ENCODE measurements around the gene PRPSAP1.
"Not testable (repeated sequence)": the region's sequence is repeated elsewhere in the genome, so short reads cannot be mapped to it uniquely, and the experiment has no call there.

PRPSAP1 gene

DNA sequence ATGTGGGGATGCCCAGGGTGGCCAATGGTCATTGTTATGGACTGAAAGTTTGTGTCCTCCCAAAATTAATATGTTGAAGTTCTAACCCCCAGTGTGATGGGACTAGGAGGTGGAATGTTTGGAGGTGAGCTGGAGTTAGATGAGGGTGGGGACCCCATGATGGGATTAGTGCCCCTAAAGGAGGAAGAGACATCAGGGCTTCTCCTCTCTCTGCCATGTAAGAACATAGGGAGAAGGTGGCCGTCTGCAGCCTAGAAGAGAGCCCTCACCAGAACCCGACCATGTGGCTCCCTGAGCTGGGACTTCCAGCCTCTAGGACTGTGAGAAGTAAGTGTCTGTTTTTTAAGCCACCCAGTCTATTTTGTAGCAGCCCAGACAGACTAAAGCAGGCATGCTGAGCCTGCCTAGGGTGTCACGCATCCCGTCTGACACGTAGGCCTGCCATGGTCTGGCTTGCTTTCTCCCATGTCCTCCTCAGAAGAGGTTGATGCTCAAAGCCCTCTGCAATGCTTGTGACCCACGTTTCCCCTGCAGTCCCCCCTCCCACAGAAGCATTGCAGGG is 4.0 kb upstream of the PRPSAP1 start:
- no peak for DNase-seq

DNA sequence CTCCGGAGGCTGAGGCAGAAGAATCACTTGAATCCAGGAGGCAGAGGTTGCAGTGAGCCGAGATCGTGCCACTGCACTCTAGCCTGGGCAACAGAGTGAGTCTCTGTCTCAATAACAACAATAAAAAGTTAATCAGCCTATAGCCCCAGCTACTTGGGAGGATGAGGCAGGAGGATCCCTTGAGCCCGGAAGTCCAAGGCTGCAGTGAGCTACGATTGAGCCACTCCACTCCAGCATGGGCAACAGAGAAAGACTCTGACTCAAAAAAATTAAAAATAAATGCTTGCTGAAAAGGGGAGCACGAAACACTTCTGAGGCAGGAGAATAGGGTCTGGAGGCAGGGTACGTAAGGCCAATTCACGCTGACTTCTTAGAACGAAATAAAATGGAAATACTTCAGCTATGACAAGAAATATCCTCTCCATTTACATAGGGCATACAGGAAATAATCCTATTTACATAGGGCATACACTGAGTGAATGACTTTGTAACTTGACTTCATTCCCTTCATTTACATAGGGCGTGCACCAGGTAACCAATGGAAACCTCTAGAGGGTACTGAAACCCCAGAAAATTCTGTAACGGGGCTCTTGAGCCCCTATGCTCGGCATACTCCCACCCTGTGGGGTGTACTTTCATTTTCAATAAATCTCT is 3.2 kb upstream of the PRPSAP1 start:
- no peak for DNase-seq

DNA sequence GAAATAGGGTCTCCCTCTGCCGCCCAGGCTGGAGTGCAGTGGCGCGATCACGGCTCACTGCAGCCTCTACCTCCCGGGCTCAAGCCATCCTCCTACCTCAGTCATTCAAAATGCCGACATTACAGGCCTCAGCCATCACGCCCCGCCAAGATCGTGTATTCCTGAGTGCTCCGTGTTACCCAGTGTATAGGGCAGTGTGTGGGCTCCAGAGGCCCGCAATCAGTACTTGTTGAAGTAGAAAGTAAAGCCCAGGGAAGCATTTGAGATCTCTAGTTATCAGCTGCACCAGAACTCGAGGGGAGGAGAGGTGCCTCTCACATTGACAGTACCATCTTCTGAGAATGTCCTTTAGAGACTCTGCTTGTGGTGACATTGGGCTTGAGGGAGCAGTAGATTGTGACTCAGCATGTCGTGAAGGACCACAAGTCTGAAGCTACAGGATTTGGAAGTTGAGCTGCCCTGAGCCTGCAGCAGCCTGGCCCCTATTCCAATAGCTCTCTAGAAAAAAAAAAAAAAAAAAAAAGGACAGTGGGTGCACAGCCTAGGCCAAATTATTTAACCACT is 1.1 kb upstream of the PRPSAP1 start:
- no peak for DNase-seq

DNA sequence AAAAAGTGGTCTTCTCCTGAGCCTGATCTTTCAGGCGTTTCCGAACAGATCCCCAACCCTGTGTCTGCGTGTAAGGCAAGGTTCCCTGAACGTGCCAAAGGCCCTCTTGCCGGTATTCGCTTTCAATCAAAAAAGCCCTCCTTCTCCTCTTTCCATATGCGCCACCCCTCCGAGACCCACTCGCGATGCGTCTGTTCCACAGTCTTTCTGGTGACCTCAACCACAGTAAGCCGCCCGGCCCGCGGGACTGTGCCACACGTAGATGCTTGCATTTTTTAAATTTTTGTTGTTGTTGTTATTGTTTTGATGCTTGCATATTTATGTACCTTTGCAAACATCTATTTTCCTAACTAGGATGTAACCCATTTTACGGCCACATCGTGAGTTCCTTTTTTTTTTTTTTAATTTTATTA is 607 bp upstream of the PRPSAP1 start:
- DNase-seq = no peak

DNA sequence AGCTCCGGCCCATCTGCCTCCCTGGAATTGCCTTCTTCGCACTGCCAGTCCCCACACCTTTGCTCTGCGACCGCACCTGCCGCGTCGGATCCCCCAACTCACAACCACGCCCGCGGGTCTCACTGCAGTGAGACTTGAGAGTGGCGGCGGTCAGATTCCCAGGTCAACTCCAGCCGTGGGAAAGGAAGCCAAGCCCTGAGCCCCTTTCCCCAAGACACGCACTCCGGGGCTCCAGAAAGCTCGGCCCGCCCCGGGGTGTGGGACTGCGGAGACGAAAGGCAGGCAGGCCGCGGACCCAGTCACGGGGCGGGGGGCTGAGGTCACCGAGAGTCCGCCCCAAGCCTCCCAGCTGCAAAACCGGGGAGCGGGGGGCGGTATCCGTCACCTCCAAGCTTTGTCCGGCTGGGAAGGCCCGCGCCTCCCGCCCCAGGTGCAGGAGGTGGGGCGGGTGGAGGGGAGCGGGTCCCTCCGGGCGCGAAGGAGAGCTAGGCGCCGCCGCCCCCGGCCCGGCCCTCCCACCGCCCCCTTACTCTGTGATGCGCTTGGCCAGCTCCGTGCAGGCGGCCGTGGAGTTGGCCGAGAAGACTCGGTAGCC is 615 bp downstream of the PRPSAP1 start:
- DNase-seq = no peak

DNA sequence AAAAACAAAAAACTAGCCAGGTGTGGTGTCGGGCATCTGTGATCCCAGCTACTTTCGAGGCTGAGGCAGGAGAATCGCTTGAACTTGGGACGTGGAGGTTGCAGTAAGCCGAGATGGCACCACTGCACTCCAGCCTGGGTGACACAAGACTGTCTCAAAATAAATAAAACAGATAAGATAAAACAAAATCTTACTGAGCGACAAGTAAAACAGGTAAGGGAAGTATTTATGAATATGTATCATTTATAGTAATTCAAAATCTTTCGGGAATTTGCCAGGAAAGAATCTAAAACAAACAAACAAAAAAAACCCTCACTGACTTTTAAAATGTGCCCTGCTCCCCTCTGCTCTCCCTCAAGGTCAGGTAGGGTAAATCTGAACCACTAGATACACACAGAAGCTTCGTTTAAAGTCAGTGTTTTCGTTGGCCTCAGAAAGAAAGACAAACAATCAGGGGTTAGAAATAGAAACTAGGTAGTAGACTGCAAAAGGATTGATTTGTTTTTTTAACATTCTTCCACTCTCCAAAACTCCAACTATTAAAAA is 2.1 kb downstream of the PRPSAP1 start:
- no peak for DNase-seq

DNA sequence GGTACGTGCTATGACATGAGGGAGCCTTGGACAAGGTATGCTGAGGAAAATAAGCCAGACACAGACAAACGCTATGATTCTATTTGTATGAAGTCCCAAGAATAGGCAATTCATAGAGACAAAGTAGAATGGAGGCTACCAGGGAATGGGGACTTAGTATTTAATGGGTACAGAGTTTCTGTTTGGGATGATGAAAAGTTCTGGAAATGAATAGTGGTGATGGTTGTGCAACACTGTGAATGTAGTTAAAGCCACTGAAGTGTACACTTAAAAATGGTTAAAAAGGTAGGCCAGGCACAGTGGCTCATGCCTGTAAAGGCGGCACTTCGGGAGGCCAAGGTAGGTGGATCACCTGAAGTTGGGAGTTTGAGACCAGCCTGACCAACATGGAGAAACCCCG is 3.3 kb downstream of the PRPSAP1 start:
- no peak for DNase-seq

DNA sequence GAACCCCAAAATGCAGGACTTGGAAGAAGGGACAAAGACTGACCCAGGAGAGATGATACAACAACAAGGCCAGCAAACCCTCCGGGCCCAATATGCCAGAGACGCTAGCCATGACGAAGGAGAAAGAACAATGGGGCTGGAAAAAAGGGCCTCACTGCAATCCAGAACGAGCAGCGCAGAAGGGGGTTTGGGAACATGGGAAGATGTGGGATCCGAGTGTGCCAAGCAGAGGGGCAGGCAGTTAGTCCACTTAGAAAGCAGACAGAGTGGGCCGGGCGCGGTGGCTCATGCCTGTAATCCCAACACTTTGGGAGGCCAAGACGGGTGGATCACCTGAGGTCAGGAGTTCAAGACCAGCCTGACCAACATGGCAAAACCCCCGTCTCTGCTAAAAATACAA is 6.8 kb downstream of the PRPSAP1 start:
- not testable (repeated sequence) for DNase-seq

DNA sequence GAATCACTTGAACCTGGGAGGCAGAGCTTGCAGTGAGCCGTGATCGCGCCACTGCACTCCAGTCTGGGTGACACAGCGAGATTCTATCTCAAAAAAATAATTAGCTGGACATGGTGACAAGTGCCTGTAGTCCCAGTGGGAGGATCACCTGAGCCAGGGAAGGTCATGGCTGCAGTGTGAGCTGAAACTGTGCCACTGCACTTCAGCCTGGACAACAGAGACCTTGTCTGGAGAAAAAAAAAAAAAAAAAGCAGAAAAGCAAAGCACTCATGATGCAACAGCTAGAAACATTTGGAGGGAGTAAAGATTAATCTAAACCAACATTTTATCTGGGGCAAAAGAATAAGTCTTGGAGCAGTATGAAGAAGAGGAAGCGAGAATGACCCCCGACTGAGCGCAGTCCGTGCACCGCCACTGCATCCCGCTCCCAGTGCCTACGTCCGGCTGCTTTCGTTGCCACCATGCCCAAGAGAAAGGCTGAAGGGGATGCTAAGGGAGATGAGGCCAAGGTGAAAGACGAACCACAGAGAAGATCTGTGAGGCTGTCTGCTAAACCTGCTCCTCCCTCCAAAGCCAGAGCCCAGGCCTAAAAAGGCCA is 8.2 kb downstream of the PRPSAP1 start:
- no peak for DNase-seq

DNA sequence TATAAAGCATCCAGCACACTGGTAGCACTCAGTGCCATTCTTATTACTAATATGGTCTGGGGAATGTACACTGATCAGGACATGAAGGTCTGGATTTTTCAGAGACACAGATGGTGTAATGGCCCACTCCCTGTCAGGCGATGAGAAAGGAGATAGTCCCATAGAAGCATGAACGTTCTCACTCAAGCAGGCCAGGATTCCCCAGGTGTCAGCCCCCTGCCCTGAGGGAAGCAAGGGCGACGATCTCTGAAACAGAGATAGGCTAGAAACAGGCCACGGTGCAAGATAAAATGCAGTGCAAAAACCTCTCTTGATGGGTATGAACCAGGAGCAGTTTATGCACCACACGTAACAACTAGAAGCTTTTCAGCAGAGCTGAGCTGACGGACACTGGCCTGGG is 10.6 kb downstream of the PRPSAP1 start:
- DNase-seq = no peak

DNA sequence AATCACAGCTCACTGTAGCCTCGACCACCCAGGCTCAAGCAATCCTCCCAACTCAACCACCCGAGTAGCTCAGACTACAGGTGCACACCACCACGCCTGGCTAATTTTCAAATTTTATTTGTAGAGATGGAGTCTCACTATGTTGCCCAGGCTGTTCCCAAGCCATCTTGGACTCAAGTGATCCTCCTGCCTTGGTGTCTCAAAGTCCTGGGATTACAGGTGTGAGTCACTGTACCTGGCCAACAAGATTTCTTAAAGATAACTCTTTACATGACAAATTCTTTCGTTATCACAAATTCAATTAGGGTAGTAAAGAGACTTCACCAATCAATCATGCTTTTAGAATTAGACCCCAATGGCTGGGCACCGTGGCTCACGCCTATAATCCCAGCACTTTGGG is 12.4 kb downstream of the PRPSAP1 start:
- DNase-seq = no peak

DNA sequence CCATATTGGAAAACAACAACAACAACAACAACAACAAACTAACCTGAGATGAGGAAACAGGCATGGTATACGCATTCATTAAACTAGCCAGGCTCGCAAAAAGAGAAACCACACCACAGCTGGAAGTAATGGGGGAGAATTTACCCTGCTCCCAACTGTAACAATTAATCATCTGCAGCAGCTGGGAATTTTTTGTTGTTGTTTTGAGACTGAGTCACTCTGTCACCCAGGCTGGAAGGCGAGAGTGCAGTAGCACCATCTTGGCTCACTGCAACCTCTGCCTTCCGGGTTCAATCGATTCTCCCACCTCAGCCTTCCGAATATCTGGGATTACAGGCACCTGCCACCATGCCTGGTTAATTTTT is 16.3 kb downstream of the PRPSAP1 start:
- no peak for DNase-seq

DNA sequence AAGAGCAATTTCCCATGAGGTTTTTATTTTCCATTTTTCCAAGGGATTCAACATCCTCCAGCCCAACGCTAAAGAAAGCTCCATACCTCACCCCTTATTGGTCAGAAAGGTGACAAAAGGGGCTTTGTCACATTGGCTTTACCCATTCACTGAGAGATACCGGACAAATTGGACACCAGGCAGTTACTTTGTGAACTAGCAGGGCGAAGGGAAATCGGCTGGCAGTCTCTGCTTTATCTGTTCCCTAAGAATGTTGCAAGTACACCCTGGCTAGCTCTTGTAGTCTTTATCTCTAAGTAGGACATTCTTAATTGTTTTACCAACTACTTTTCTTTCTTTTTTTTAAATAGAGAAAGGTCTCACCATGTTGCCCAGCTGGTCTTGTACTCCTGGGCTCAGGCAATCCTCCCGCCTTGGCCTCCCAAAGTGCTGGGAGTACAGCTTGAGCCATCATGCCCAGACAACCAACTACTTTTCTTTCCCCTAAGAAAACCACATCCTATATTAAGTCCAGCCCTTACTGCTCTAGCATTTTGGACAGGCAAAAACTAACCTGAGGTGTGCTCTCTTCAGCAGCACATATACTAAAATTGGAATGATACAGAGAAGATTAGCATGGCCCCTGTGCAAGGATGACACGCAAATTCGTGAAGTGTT is 16.8 kb downstream of the PRPSAP1 start:
- no peak for DNase-seq

DNA sequence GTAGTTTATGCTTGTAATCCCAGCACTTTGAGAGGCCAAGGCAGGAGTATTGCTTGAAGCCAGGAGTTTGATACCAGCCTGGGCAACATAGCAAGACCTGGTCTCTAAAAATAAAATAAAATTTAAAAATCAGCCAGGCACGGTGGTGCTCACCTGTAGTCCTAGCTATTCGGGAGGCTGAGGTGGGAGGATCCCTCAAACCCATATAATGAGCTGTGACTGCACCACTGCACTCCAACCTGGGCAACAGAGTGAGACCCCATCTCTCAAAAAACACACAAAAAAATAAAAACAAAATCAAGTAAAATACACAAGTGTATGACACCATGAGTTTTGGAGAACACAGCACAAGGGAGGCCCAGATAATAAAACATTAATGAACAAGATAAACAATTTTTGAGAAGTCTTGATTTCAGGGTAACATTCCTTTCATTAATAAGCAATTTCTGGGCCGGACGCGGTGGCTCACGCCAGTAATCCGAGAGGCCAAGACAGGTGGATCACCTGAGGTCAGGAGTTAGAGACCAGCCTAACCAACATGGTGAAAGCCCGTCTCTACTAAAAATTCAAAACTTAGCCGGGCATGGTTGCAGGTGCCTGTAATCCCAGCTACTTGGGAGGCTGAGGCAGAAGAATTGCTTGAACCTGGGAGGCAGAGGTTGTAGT is 17.9 kb downstream of the PRPSAP1 start:
- DNase-seq = no peak

DNA sequence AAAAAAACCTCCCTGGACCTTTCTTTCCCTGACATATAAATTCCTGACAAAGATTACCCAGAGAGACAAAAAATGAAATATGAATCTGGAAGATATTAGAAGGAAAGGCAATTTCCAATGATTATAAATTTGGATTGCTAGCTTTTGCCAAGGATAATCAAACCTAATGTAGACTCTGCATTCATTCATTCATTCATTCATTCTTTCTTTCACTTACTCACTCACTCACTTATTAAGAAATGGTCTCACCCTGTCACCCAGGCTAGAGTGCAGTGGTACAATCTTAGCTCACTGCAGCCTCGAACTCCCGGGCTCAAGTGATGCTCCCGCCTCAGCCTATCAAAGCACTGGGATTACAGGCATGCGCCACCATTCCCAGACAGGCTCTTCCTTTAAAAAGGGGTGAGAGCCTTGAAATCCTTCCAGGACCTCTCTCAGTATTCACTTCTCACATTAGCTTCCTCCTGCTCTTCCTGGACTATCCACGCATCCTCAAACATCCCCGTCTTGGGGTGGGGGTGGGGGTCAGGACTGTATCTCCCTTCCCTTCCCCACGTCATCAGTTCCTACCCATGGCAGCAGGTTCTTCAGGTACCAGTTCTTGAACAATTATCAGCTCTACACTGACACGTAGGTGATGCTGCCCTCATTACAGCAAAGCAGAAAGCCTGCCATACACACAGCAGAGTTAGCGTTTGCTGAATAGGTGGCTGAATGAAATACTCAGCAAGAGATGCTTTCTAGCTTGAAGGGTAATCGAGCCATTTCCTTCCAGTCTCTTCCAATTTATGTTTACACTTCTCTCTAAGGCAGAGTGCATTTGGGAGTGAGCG is 19.8 kb downstream of the PRPSAP1 start:
- no peak for DNase-seq

DNA sequence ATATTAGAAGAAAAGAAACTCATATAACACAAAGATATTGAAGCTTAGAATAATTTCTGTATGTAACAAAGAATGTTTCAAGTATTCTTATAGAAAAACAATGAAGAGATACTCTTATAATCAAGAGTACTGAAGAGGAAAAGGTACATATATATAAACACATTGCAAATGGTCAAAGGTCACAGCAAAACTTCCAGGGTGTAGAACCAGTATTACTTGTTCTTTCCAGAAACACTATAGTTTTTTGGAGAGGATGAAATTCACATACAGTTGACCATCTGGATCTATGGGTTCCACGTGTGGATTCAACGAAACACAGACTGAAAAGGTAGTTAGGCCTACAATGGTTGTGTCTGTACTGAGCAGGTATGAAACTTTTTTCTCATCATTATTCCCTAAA is 22.6 kb downstream of the PRPSAP1 start:
- no peak for DNase-seq

DNA sequence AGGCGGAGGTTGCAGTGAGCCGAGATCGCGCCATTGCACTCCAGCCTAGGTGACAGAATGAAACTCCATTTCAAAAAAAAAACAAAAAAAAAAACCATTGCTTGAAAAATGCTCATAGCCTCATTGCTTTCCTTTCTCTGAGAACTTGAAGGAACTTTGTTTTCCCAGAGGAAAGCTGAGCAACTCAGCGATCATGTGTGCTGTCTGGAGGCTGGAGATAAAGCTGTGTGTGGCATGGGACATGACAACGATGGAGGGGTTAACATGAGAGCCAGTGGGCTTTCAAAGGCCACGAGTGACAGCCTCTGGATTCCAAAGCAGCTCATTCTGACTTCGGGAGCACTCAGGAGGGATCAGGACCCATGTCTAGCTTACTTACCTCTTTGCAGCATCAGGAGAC is 24.1 kb downstream of the PRPSAP1 start:
- DNase-seq = no peak

DNA sequence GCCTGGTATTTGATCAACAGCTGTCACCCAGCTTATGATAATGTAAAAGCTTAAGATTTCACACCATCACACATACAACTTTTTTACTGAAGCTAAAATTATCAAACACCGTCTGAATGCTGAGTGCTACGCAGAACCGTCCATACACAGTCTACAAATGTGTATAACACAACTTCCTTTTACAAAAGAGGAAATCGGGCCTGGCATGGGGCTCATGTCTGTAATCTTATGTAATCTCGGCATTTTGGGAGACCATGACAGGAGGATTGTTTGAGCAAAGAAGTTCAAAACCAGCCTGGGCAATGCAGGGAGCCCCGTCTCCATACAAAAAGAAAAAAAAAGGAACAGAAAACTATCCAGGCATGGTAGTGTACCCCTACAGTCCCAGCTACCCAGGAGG is 26.0 kb downstream of the PRPSAP1 start:
- DNase-seq = no peak

DNA sequence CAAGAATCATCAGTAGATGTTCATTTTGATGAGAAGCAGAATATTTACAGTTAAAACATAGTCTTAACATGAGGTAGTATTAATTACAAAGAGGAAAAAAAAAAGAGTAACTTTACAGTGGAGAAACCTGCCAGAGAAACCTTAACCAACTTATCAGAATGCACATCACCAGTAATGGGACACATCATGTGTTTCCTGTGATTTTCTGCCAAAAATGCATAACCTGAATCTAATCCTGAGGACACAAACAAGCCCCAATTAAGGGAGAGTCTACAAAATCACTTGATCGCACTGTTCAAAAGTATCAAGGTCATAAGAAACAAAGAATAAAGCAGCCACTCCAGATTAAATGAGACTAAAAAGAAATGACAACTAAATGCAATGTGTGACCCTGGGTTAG is 27.4 kb downstream of the PRPSAP1 start:
- no peak for DNase-seq

DNA sequence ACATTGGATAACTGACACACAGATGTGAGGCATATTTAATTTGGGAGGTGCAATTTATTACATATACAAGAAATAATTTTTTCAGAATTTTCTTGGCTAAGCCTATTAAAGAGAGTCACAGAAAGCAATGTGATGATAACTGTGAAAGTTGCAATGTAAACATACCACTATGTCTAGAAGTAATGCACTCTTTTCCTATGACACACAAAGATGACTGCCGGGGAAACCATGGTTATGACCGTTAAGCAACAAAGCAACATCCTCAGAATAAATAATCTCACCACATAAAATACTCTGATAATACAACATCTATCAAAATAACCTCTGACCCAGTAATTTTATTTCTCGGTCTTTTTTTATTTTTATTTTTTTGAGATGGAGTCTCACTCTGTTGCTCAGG is 35.1 kb downstream of the PRPSAP1 start:
- no peak for DNase-seq

DNA sequence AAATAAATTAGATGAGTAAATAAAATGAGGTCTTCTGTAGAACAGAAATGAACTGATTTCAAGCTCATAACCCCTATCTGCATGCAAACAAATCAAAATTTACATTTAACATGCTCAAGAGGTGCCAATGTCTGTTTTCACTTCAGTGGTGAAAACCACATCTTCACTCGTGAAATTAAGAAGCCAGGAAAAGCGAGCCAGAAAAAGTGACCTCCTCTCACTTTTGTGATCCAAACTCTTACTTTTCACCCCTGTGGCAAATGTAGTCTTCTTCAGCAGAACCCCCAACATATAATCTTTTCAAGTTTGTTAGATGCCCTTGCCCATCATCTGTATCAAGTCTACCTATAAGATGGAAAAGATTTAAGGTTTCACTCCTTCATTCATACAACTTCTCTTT is 36.2 kb downstream of the PRPSAP1 start:
- no peak for DNase-seq
